Measurements from ENCODE around the gene MTHFD1L.

- TF ChIP-seq BRCA1 (IDR thresholded peaks at IDR 0.05; ENCODE audit: low read depth, low read length) (no peak), POLR2AphosphoS5 (IDR thresholded peaks at IDR 0.05; ENCODE audit: low read depth, low read length) (peak; percentile 26; the same call in 1 of the 2 replicates), POLR2A (IDR thresholded peaks at IDR 0.05; ENCODE audit: control extremely low read depth in 1 of 2, low read depth in 2 of 2, low read length in 2 of 2) (no peak), TBP (IDR thresholded peaks at IDR 0.05; ENCODE audit: low read depth, low read length) (no peak)
Observed at GRCh38 chr6:151029970-151030369, 164.5 kb downstream of the MTHFD1L start.

All from H1 (cell line).